Effector memory CD8-positive, alpha-beta T cell (primary cell): ENCODE measurements around the gene SMTNL1.
A peak's percentile ranks its signal among the peaks of the same experiment; 100 is the strongest.
"Not testable (repeated sequence)": the region's sequence is repeated elsewhere in the genome, so short reads cannot be mapped to it uniquely, and the experiment has no call there.

Experiments
- ATAC-seq: fragments of 150-1000 bp; cut with Tn5 transposase; replicated peaks from 2 replicates; pipeline ENCODE4 v1.10.0; 2021; ENCODE audit warnings: mild to moderate bottlenecking, moderate library complexity
- DNase-seq, 3 experiments: peaks; one replicate each; pipeline ENCODE4 v3.0.0; 2021
- H3K27ac Mint-ChIP-seq, 2 donors: one replicate each; pipeline ENCODE4 v1.8.0; 2022; ENCODE audit warnings: mild to moderate bottlenecking in 2 of 2, mixed read lengths in 2 of 2, moderate library complexity in 2 of 2
- H3K27me3 Mint-ChIP-seq, 2 donors: one replicate each; pipeline ENCODE4 v1.8.0; 2022; ENCODE audit warnings: mixed read lengths in 2 of 2
- H3K36me3 Mint-ChIP-seq: one replicate; pipeline ENCODE4 v1.8.0; 2022; ENCODE audit warnings: mild to moderate bottlenecking, moderate library complexity, mixed read lengths; ENCODE audit not compliant: insufficient read depth
- H3K4me1 Mint-ChIP-seq, 2 donors: one replicate each; pipeline ENCODE4 v1.8.0; 2022; ENCODE audit warnings: low read depth in 2 of 2, mixed read lengths in 2 of 2
- H3K4me3 Mint-ChIP-seq, 2 donors: one replicate each; pipeline ENCODE4 v1.8.0; 2022; ENCODE audit warnings: mild to moderate bottlenecking in 2 of 2, mixed read lengths in 2 of 2, moderate library complexity in 2 of 2
- H3K9me3 Mint-ChIP-seq, 2 donors: one replicate each; pipeline ENCODE4 v1.8.0; 2022; ENCODE audit warnings: mixed read lengths in 2 of 2

The SMTNL1 gene

GRCh38 chr11:57514538-57515331 is 22.7 kb upstream of the SMTNL1 start:
- Mint-ChIP-seq H3K4me3 (peak overlapping the region; percentile 93 to 99), H3K36me3 (peaks cover 2% of the 10 kb centered on the region), H3K9me3 (no peaks in the 10 kb centered on the region), H3K4me1 (peaks cover 19 to 26% of the 10 kb centered on the region in 2 donors), H3K27ac (peak overlapping the region; percentile 91 to 93), H3K27me3 (peaks cover 0 to 7% of the 10 kb centered on the region in 2 donors)
- DNase-seq (peak; percentile 32 to 38 (median 34)), ATAC-seq (peak; percentile 73)

GRCh38 chr11:57515332-57516060 is 21.9 kb upstream of the SMTNL1 start, which contains the start of gene SLC43A1:
TSS of gene SLC43A1 (minus strand) at chr11:57515702. CDS start at chr11:57514111, 1,591 bp downstream.
- DNase-seq (peak in 1 of 3 experiments; percentile 14), ATAC-seq (peak; percentile 40)
- Mint-ChIP-seq H3K27me3 (peaks cover 0 to 7% of the 10 kb centered on the region in 2 donors), H3K27ac (peak within 1 kb of the TSS; percentile 91 to 93), H3K4me1 (peaks cover 17 to 26% of the 10 kb centered on the region in 2 donors), H3K36me3 (peaks cover 2% of the 10 kb centered on the region), H3K9me3 (no peaks in the 10 kb centered on the region), H3K4me3 (peak within 1 kb of the TSS; percentile 93 to 99)

- Mint-ChIP-seq H3K36me3 (peaks cover 2% of the 10 kb centered on the region), H3K27me3 (peaks cover 0 to 7% of the 10 kb centered on the region in 2 donors)
- peak; percentile 3 for ATAC-seq
These were observed 21.3 kb upstream of the SMTNL1 start for GRCh38 chr11:57516061-57516443.

GRCh38 chr11:57521116-57521515 is 16.3 kb upstream of the SMTNL1 start:
- Mint-ChIP-seq H3K27ac (no peak overlapping the region), H3K27me3 (peaks cover 0 to 7% of the 10 kb centered on the region in 2 donors), H3K4me1 (peaks cover 2% of the 10 kb centered on the region in 2 donors), H3K36me3 (peaks cover 2% of the 10 kb centered on the region), H3K9me3 (no peaks in the 10 kb centered on the region), H3K4me3 (no peak overlapping the region)
- DNase-seq (no peak), ATAC-seq (no peak)

More at GRCh38 chr11:57516061-57516443, 21.3 kb upstream of the SMTNL1 start:
- Mint-ChIP-seq H3K9me3 (no peaks in the 10 kb centered on the region), H3K4me3 (peak overlapping the region; percentile 93 to 99), H3K27ac (peak overlapping the region; percentile 91 to 93), H3K4me1 (peaks cover 17 to 26% of the 10 kb centered on the region in 2 donors)
- DNase-seq, result no peak

- Mint-ChIP-seq H3K4me1 (no peaks in the 10 kb centered on the region), H3K27ac (no peak overlapping the region), H3K27me3 (peaks cover 0 to 7% of the 10 kb centered on the region in 2 donors), H3K9me3 (no peaks in the 10 kb centered on the region), H3K4me3 (no peak overlapping the region), H3K36me3 (no peaks in the 10 kb centered on the region)
- no peak for DNase-seq
- ATAC-seq, result no peak
These were observed 14.0 kb upstream of the SMTNL1 start for GRCh38 chr11:57523419-57523818.

GRCh38 chr11:57527056-57527631 is 10.3 kb upstream of the SMTNL1 start:
- Mint-ChIP-seq H3K27ac (no peak overlapping the region), H3K4me3 (no peak overlapping the region), H3K36me3 (peaks cover 6% of the 10 kb centered on the region), H3K4me1 (peaks cover 15 to 18% of the 10 kb centered on the region in 2 donors), H3K27me3 (no peaks in the 10 kb centered on the region), H3K9me3 (no peaks in the 10 kb centered on the region)
- no peak for ATAC-seq
- DNase-seq, result peak; percentile 72 to 74 (median 74)

GRCh38 chr11:57529012-57529411 is 8.4 kb upstream of the SMTNL1 start:
- no peak overlapping the region for H3K27ac Mint-ChIP-seq
- H3K4me1 Mint-ChIP-seq, result peaks cover 15 to 18% of the 10 kb centered on the region in 2 donors
- no peak for DNase-seq
- H3K27me3 Mint-ChIP-seq, result no peaks in the 10 kb centered on the region
- ATAC-seq, result no peak
- H3K9me3 Mint-ChIP-seq, result no peaks in the 10 kb centered on the region
- no peak overlapping the region for H3K4me3 Mint-ChIP-seq
- H3K36me3 Mint-ChIP-seq, result peaks cover 6% of the 10 kb centered on the region

- ATAC-seq (no peak), DNase-seq (no peak)
- H3K27ac Mint-ChIP-seq, result peak overlapping the region; percentile 98 to 99
- no peaks in the 10 kb centered on the region for H3K27me3 Mint-ChIP-seq
- H3K36me3 Mint-ChIP-seq, result peaks cover 6% of the 10 kb centered on the region
- H3K4me3 Mint-ChIP-seq, result peak overlapping the region; percentile 95 to 98
- H3K4me1 Mint-ChIP-seq, result peaks cover 15 to 18% of the 10 kb centered on the region in 2 donors
- H3K9me3 Mint-ChIP-seq, result no peaks in the 10 kb centered on the region
These were observed 7.2 kb upstream of the SMTNL1 start for GRCh38 chr11:57530215-57530595.

GRCh38 chr11:57530596-57531507 is 6.5 kb upstream of the SMTNL1 start, which contains the start of gene TIMM10:
TSS of gene TIMM10 (minus strand) at chr11:57530754. CDS start at chr11:57530189, 565 bp downstream.
- H3K27me3 Mint-ChIP-seq, result no peaks in the 10 kb centered on the region
- ATAC-seq (peak; percentile 86), DNase-seq (peak; percentile 87 to 89 (median 88))
- peak within 1 kb of the TSS; percentile 95 to 98 for H3K4me3 Mint-ChIP-seq
- peak within 1 kb of the TSS; percentile 98 to 99 for H3K27ac Mint-ChIP-seq
- peaks cover 15 to 18% of the 10 kb centered on the region in 2 donors for H3K4me1 Mint-ChIP-seq
- peaks cover 6% of the 10 kb centered on the region for H3K36me3 Mint-ChIP-seq
- H3K9me3 Mint-ChIP-seq, result no peaks in the 10 kb centered on the region

GRCh38 chr11:57534449-57534848 is 2.9 kb upstream of the SMTNL1 start:
- H3K4me3 Mint-ChIP-seq, H3K27ac Mint-ChIP-seq, H3K27me3 Mint-ChIP-seq, H3K9me3 Mint-ChIP-seq, DNase-seq, ATAC-seq, H3K36me3 Mint-ChIP-seq: not testable (repeated sequence)
- peaks cover 15 to 18% of the 10 kb centered on the region in 2 donors for H3K4me1 Mint-ChIP-seq

GRCh38 chr11:57539342-57539741 is 1.9 kb downstream of the SMTNL1 start:
- no peak overlapping the region for H3K4me3 Mint-ChIP-seq
- no peak for ATAC-seq
- H3K27me3 Mint-ChIP-seq, result no peaks in the 10 kb centered on the region
- H3K27ac Mint-ChIP-seq, result no peak overlapping the region
- peaks cover 0 to 3% of the 10 kb centered on the region in 2 donors for H3K4me1 Mint-ChIP-seq
- H3K36me3 Mint-ChIP-seq, result peaks cover 9% of the 10 kb centered on the region
- DNase-seq, result no peak
- H3K9me3 Mint-ChIP-seq, result no peaks in the 10 kb centered on the region

- DNase-seq (no peak), ATAC-seq (no peak)
- peaks cover 9% of the 10 kb centered on the region for H3K36me3 Mint-ChIP-seq
- no peaks in the 10 kb centered on the region for H3K27me3 Mint-ChIP-seq
- no peaks in the 10 kb centered on the region for H3K9me3 Mint-ChIP-seq
- H3K27ac Mint-ChIP-seq, result peak overlapping the region in 1 of 2 donors; percentile 58
- peaks cover 0 to 3% of the 10 kb centered on the region in 2 donors for H3K4me1 Mint-ChIP-seq
- H3K4me3 Mint-ChIP-seq, result no peak overlapping the region
These were observed 3.8 kb downstream of the SMTNL1 start for GRCh38 chr11:57541169-57541568.
